GM18505 (cell line): ENCODE measurements around the gene CCDC39.
A peak's percentile ranks its signal among the peaks of the same experiment; 100 is the strongest.
"Not testable (repeated sequence)": the region's sequence is repeated elsewhere in the genome, so short reads cannot be mapped to it uniquely, and the experiment has no call there.

Experiments
- ATAC-seq: cut with Tn5 transposase; IDR thresholded peaks from one replicate; pipeline ENCODE4 v1.9.1; 2021; ENCODE audit not compliant: unreplicated experiment
- POLR2A ChIP-seq: IDR thresholded peaks from 4 replicates; pipeline ENCODE4 v1.6.1; 2011; ENCODE audit warnings: borderline replicate concordance; ENCODE audit not compliant: insufficient read depth, insufficient read length; ENCODE audit errors: extremely low read depth

The CCDC39 gene

GRCh38 chr3:180611006-180611405 is 68.3 kb downstream of the CCDC39 start:
- no peak for ATAC-seq
- no peak for TF ChIP-seq POLR2A

GRCh38 chr3:180601688-180602666 is 77.3 kb downstream of the CCDC39 start, which contains the start of gene TTC14:
TTC14 (plus strand) TSS chr3:180602163; CDS start chr3:180602262, 99 bp downstream.
- TF ChIP-seq POLR2A, result peak; percentile 96
- ATAC-seq, result peak; percentile 97

- ATAC-seq, result no peak
- TF ChIP-seq POLR2A, result no peak
Measured at GRCh38 chr3:180600473-180600872, 78.8 kb downstream of the CCDC39 start.

GRCh38 chr3:180595559-180595935 is 83.7 kb downstream of the CCDC39 start:
- no peak for TF ChIP-seq POLR2A
- ATAC-seq, result no peak

- peak; percentile 63 for ATAC-seq
- no peak for TF ChIP-seq POLR2A
Measured at GRCh38 chr3:180594631-180595558, 84.4 kb downstream of the CCDC39 start.

- ATAC-seq, result not testable (repeated sequence)
Measured at GRCh38 chr3:180593631-180594030, 85.7 kb downstream of the CCDC39 start.

GRCh38 chr3:180590396-180590795 is 88.9 kb downstream of the CCDC39 start:
- TF ChIP-seq POLR2A, result no peak
- ATAC-seq, result no peak

- TF ChIP-seq POLR2A, result no peak
- no peak for ATAC-seq
Measured at GRCh38 chr3:180580934-180581333, 98.4 kb downstream of the CCDC39 start.

GRCh38 chr3:180575571-180575970 is 103.7 kb downstream of the CCDC39 start:
- ATAC-seq, result no peak
- TF ChIP-seq POLR2A, result no peak

- ATAC-seq, result peak; percentile 87
- no peak for TF ChIP-seq POLR2A
Measured at GRCh38 chr3:180571831-180572598, 107.3 kb downstream of the CCDC39 start.

- ATAC-seq, result no peak
Measured at GRCh38 chr3:180570238-180570637, 109.1 kb downstream of the CCDC39 start.

GRCh38 chr3:180564676-180565075 is 114.6 kb downstream of the CCDC39 start:
- no peak for ATAC-seq

More at GRCh38 chr3:180570238-180570637, 109.1 kb downstream of the CCDC39 start:
- no peak for TF ChIP-seq POLR2A

More at GRCh38 chr3:180564676-180565075, 114.6 kb downstream of the CCDC39 start:
- no peak for TF ChIP-seq POLR2A
